ENCODE data around the gene FSTL4.

DNA sequence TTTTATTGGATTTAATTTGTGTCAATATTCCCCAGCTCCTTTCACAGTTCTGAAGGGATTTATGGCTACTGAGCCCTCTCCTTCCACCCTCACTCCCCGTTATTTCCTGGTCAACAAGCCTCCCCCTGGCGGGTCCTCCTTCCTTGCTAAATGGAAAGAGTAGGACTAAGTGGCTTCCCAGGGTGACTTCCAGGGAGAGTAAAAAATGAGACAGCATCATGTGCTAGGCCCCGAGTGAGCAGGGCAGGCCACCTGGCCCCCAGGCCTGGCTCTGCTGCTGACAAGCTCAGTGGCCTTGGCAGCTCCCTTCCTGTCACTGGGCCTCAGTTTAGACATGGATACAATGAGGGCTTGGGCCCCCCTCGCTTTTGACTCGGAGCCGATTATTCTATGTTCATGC lies 359.3 kb downstream of the FSTL4 start:
- TF ChIP-seq EZH2 (IDR thresholded peaks at IDR 0.05; ENCODE audit: low read length): no peak
- TF ChIP-seq, protein P1, sequence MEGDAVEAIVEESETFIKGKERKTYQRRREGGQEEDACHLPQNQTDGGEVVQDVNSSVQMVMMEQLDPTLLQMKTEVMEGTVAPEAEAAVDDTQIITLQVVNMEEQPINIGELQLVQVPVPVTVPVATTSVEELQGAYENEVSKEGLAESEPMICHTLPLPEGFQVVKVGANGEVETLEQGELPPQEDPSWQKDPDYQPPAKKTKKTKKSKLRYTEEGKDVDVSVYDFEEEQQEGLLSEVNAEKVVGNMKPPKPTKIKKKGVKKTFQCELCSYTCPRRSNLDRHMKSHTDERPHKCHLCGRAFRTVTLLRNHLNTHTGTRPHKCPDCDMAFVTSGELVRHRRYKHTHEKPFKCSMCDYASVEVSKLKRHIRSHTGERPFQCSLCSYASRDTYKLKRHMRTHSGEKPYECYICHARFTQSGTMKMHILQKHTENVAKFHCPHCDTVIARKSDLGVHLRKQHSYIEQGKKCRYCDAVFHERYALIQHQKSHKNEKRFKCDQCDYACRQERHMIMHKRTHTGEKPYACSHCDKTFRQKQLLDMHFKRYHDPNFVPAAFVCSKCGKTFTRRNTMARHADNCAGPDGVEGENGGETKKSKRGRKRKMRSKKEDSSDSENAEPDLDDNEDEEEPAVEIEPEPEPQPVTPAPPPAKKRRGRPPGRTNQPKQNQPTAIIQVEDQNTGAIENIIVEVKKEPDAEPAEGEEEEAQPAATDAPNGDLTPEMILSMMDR (optimal IDR thresholded peaks at IDR 0.05 in 1 of 3, IDR thresholded peaks at IDR 0.05 in 1 of 3, conservative IDR thresholded peaks at IDR 0.05 in 1 of 3; ENCODE audit: extremely low read depth in 1 of 3, insufficient read depth in 2 of 3, low read length in 3 of 3): no peak

Measured in keratinocyte (primary cell).